Stimulated activated CD4-positive, alpha-beta T cell treated with anti-CD3 and anti-CD28 coated beads, TNF-alpha, amount 100 ng/mL, for 1 hour (primary cell): Measurements from ENCODE around the gene PML.
"Not testable (repeated sequence)": the region's sequence is repeated elsewhere in the genome, so short reads cannot be mapped to it uniquely, and the experiment has no call there.

ENCODE experiments used
- DNase-seq, 3 donors: peaks; one replicate each; pipeline ENCODE4 v3.0.0-alpha.2; 2020; ENCODE audit warnings: low read depth in 3 of 3, low spot score in 1 of 3

PML gene

GRCh38 chr15:74053941-74054529 is 59.5 kb downstream of the PML start:
- peak in 2 of 3 donors; percentile 33 to 54 for DNase-seq

- DNase-seq = no peak
These were observed 61.3 kb downstream of the PML start for GRCh38 chr15:74055804-74056203.

GRCh38 chr15:74056330-74056729 is 61.8 kb downstream of the PML start:
- not testable (repeated sequence) for DNase-seq

- not testable (repeated sequence) for DNase-seq
These were observed 64.7 kb downstream of the PML start for GRCh38 chr15:74059050-74059833.

- DNase-seq = no peak
These were observed 65.7 kb downstream of the PML start for GRCh38 chr15:74060251-74060650.

- DNase-seq = no peak
These were observed 67.7 kb downstream of the PML start for GRCh38 chr15:74062236-74062635.

GRCh38 chr15:74062671-74063070 is 68.2 kb downstream of the PML start:
- DNase-seq = no peak

GRCh38 chr15:74063425-74064146 is 69.1 kb downstream of the PML start:
- not testable (repeated sequence) for DNase-seq

- not testable (repeated sequence) for DNase-seq
These were observed 69.7 kb downstream of the PML start for GRCh38 chr15:74064183-74064582.

- not testable (repeated sequence) for DNase-seq
These were observed 70.3 kb downstream of the PML start for GRCh38 chr15:74064822-74065221.

- DNase-seq = peak; percentile 11 to 44 (median 15)
These were observed 71.3 kb downstream of the PML start for GRCh38 chr15:74065684-74066411.

GRCh38 chr15:74071645-74072044 is 77.1 kb downstream of the PML start:
- not testable (repeated sequence) for DNase-seq

- DNase-seq = not testable (repeated sequence)
These were observed 77.6 kb downstream of the PML start for GRCh38 chr15:74072132-74072531.

GRCh38 chr15:74072614-74073337 is 78.3 kb downstream of the PML start:
- not testable (repeated sequence) for DNase-seq

GRCh38 chr15:74075781-74076180 is 81.3 kb downstream of the PML start:
- DNase-seq = not testable (repeated sequence)

GRCh38 chr15:74082450-74082849 is 87.9 kb downstream of the PML start, which contains the start of gene GOLGA6A:
TSS of gene GOLGA6A (minus strand) at chr15:74082550. CDS start at chr15:74082509, 41 bp downstream.
- DNase-seq = not testable (repeated sequence)

GRCh38 chr15:74094567-74094966 is 100.1 kb downstream of the PML start:
- not testable (repeated sequence) for DNase-seq

- not testable (repeated sequence) for DNase-seq
These were observed 101.1 kb downstream of the PML start for GRCh38 chr15:74095610-74096009.

GRCh38 chr15:74096753-74097474 is 102.4 kb downstream of the PML start:
- DNase-seq = not testable (repeated sequence)
